HFF-Myc (cell line): Measurements from ENCODE around the gene STX7.
A peak's percentile ranks its signal among the peaks of the same experiment; 100 is the strongest.

Experiments
- DNase-seq: peaks from one replicate; pipeline ENCODE4 v3.0.0-alpha.2; 2011; ENCODE audit warnings: low read depth; ENCODE audit errors: extremely low read depth
- H3K4me3 ChIP-seq: replicated peaks from 2 replicates; pipeline ENCODE4 v1.5.1; 2011; ENCODE audit warnings: low read depth, mild to moderate bottlenecking, control low read depth, low read length
- CTCF ChIP-seq: IDR thresholded peaks from 2 replicates; pipeline ENCODE4 v1.5.1; 2012; ENCODE audit warnings: mild to moderate bottlenecking, low read depth, low read length, control low read depth; ENCODE audit errors: missing control alignments

Gene STX7

GRCh38 chr6:132465530-132466485 is 47.1 kb downstream of the STX7 start:
- TF ChIP-seq CTCF, result no peak
- no peak for DNase-seq
- H3K4me3 ChIP-seq, result no peak overlapping the region

DNA sequence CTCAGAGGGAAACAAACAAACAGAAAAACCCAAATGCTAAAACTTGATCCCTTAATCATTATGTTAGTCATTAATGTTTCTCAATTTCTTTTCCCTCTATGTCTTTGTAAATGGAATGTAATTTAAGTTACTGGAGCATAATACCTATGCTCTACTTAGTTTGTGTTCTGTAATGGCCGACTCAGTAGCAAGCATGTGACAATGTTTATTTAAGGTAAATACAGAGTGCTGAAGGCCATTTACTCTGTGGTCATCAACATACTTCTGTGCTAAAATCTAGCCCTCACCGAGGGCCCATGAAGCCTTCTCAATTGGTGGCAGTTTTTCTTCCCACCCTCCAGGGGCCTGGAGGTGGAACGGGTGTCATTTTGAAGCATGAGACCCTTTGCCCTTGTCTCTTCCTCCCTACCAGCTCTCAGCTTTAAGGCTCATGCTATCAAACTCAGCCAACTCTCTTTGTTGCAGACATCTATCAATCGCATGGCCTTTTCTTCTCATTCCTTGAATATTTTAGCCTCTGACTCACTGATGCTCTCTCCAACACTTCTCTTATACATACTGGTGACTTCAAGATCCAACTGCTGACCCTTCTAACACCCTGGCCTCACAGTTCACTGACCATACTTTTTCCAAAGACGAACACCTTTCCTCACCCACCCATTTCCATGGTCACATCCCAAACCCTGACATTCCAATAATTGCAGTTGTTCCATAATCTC is 48.2 kb downstream of the STX7 start:
- no peak for DNase-seq
- no peak overlapping the region for H3K4me3 ChIP-seq

GRCh38 chr6:132461958-132462357 is 51.0 kb downstream of the STX7 start:
- no peak overlapping the region for H3K4me3 ChIP-seq
- no peak for DNase-seq
- TF ChIP-seq CTCF, result no peak

More for the DNA sequence above, 48.2 kb downstream of the STX7 start:
- TF ChIP-seq CTCF, result no peak

DNA sequence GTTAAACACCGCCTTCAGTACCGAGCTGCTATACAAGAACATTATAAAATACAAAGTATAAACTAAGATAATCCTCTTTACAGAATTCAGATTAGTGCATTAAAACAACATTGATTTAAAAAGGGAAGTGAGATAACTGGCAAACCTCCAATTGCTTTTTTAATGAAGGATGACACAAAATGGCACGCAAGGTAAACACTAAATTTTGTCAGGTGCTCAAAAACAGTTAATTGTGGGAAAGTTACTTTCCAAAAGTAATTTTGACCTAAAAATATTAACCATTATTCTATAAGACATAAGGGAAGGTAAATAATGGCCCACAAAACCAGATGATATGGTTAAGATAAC is 53.3 kb downstream of the STX7 start:
- no peak overlapping the region for H3K4me3 ChIP-seq
- TF ChIP-seq CTCF, result no peak
- DNase-seq, result no peak

- no peak for DNase-seq
- TF ChIP-seq CTCF, result no peak
Measured at GRCh38 chr6:132458887-132459604, 53.9 kb downstream of the STX7 start.

GRCh38 chr6:132456700-132457143 is 56.2 kb downstream of the STX7 start:
- no peak for DNase-seq
- no peak overlapping the region for H3K4me3 ChIP-seq
- peak; percentile 5 for TF ChIP-seq CTCF

More at GRCh38 chr6:132458887-132459604, 53.9 kb downstream of the STX7 start:
- H3K4me3 ChIP-seq, result no peak overlapping the region
